Hepatocyte (in vitro differentiated cells): ENCODE measurements around the gene TMEM135.

ENCODE experiments used
- EZH2 ChIP-seq: fragments of 200-600 bp; sonication (generic); IDR thresholded peaks from 2 replicates; pipeline ENCODE4 v1.6.1; 2016; ENCODE audit warnings: antibody characterized with exemption, mild to moderate bottlenecking, borderline replicate concordance
- TF ChIP-seq, protein P1 (sequence below): fragments of 200-600 bp; sonication (generic); IDR thresholded peaks from 2 replicates; pipeline ENCODE4 v1.5.1; 2016; ENCODE audit warnings: antibody characterized with exemption, mild to moderate bottlenecking; ENCODE audit not compliant: poor library complexity

DNA sequence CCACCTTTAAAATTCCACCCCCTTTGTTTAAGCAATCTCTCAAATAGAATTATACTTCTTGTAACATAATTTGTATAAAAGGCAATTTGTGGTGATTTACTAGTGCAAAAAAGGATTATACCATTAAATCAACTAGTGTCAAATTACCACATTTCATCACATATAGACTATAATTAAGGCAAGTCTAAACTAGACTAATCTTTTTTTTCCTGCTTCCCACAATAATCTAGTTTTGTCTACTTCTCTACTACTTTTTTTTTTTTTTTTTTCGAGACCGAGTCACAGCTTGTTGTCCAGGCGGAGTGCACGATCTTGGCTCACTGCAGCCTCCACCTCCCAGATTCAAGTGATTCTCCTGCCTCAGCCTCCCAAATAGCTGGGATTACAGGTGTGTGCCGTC is 46.4 kb upstream of the TMEM135 start:
- TF ChIP-seq, protein P1, sequence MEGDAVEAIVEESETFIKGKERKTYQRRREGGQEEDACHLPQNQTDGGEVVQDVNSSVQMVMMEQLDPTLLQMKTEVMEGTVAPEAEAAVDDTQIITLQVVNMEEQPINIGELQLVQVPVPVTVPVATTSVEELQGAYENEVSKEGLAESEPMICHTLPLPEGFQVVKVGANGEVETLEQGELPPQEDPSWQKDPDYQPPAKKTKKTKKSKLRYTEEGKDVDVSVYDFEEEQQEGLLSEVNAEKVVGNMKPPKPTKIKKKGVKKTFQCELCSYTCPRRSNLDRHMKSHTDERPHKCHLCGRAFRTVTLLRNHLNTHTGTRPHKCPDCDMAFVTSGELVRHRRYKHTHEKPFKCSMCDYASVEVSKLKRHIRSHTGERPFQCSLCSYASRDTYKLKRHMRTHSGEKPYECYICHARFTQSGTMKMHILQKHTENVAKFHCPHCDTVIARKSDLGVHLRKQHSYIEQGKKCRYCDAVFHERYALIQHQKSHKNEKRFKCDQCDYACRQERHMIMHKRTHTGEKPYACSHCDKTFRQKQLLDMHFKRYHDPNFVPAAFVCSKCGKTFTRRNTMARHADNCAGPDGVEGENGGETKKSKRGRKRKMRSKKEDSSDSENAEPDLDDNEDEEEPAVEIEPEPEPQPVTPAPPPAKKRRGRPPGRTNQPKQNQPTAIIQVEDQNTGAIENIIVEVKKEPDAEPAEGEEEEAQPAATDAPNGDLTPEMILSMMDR: no peak
- no peak for TF ChIP-seq EZH2
